Thyroid gland (tissue), 4 donors: ENCODE measurements around the gene LCN12. TPM values are rescaled to one million over a fixed set of nuclear protein-coding genes. Genes with fewer than 3 reads are reported as not detected.

Experiments
- DNase-seq, 2 donors: peaks; one replicate each; pipeline ENCODE4 v3.0.0-alpha.2; 2019
- H3K27ac ChIP-seq, 3 donors: fragments of 200-600 bp; sonication (generic); 1 replicate in 2 of 3; 2 replicates in 1 of 3; pipeline ENCODE4 v1.5.1; 2016 to 2019; ENCODE audit warnings: mild to moderate bottlenecking in 1 of 3, moderate library complexity in 1 of 3
- H3K27me3 ChIP-seq: fragments of 200-600 bp; sonication (generic); one replicate; pipeline ENCODE4 v1.5.1; 2019
- H3K36me3 ChIP-seq, 2 donors: fragments of 200-600 bp; sonication (generic); one replicate each; pipeline ENCODE4 v1.5.1; 2016 to 2019
- H3K4me1 ChIP-seq, 2 donors: fragments of 200-600 bp; sonication (generic); one replicate each; pipeline ENCODE4 v1.5.1; 2017 to 2019
- H3K4me3 ChIP-seq, 3 donors: fragments of 200-600 bp; sonication (generic); replicated peaks in 1 of 3; 1 replicate in 2 of 3; 2 replicates in 1 of 3; pipeline ENCODE4 v1.5.1; 2016; ENCODE audit warnings: mild to moderate bottlenecking in 1 of 3
- H3K9me3 ChIP-seq: fragments of 200-600 bp; sonication (generic); one replicate; pipeline ENCODE4 v1.5.1; 2017
- CTCF ChIP-seq, 6 experiments: fragments of 200-600 bp in 3 of 6; fragments of 450-650 bp in 3 of 6; sonication (generic) in 3 of 6; IDR thresholded peaks; one replicate each; pipeline ENCODE4 v1.5.1; 2016 to 2019; ENCODE audit warnings: antibody characterized with exemption in 6 of 6, mild to moderate bottlenecking in 2 of 6, inconsistent platforms in 1 of 6, moderate library complexity in 1 of 6
- POLR2A ChIP-seq, 2 donors: fragments of 450-650 bp; IDR thresholded peaks; one replicate each; pipeline ENCODE4 v1.6.1; 2017; ENCODE audit warnings: antibody characterized with exemption in 2 of 2, mild to moderate bottlenecking in 2 of 2, moderate library complexity in 1 of 2
- WGBS, 2 donors: methylation state at CpG; one replicate each; pipeline ENCODE4 v1.1.5; 2017; 5-methylcytosine and 5-hydroxymethylcytosine counted together
- intact Hi-C: fragments of 100-400 bp; cut with DNase I; formaldehyde crosslinking; loops from one replicate; pipeline ENCODE4 v1.15.1; 2023
- total RNA-seq, 4 donors: library from RNA; depleted of rRNA; stranded (reverse); fragments of >200 nt; gene quantifications; one replicate each; pipeline ENCODE4 v1.2.3, GENCODE V29; 2016

LCN12 gene
- total RNA-seq, 4 donors from 2014 or later: 24.3 to 85.0 (median 54.0) TPM

- no peak overlapping the region for H3K27ac ChIP-seq
- H3K9me3 ChIP-seq: no peaks in the 10 kb centered on the region
- 100% methylated on average over 4 of the region's 4 CpGs for WGBS, 2 donors
- no peaks in the 10 kb centered on the region for H3K36me3 ChIP-seq
- no peak for TF ChIP-seq CTCF (IDR thresholded peaks at IDR 0.05)
- no peak for TF ChIP-seq POLR2A (IDR thresholded peaks at IDR 0.05)
- peaks cover 13 to 29% of the 10 kb centered on the region in 2 donors for H3K4me1 ChIP-seq
- DNase-seq: no peak
- intact Hi-C loops: no loop called here
- no peak overlapping the region for H3K4me3 ChIP-seq
- H3K27me3 ChIP-seq: no peaks in the 10 kb centered on the region
Measured at GRCh38 chr9:136988872-136989271, 36.8 kb downstream of the LCN12 start.

GRCh38 chr9:136990242-136990911 is 38.3 kb downstream of the LCN12 start:
- Histone ChIP-seq H3K9me3 (no peaks in the 10 kb centered on the region), H3K36me3 (no peaks in the 10 kb centered on the region), H3K4me3 (no peak overlapping the region), H3K27me3 (no peaks in the 10 kb centered on the region), H3K27ac (no peak overlapping the region), H3K4me1 (peaks cover 27 to 39% of the 10 kb centered on the region in 2 donors)
- no peak for TF ChIP-seq POLR2A (IDR thresholded peaks at IDR 0.05)
- no peak for TF ChIP-seq CTCF (IDR thresholded peaks at IDR 0.05)
- intact Hi-C loops: no loop called here
- DNase-seq: no peak
- 66 to 69% methylated on average over 10 of the region's 10 CpGs for WGBS, 2 donors

GRCh38 chr9:136991993-136992818 is 40.1 kb downstream of the LCN12 start, which contains the start of gene PAXX:
TSS of gene PAXX (plus strand) at chr9:136992422. CDS start at chr9:136992444, 22 bp downstream.
- TF ChIP-seq POLR2A (IDR thresholded peaks at IDR 0.05): peak in 1 of 2 donors; percentile 53
- peak in 1 of 6 experiments; percentile 12 for TF ChIP-seq CTCF (IDR thresholded peaks at IDR 0.05)
- WGBS, 2 donors: 13% methylated on average over 3 of the region's 92 CpGs; no CpG with 5 or more reads in 1 of the 2 donors

GRCh38 chr9:136992819-136993369 is 40.8 kb downstream of the LCN12 start:
- H3K4me1 ChIP-seq: peaks cover 46 to 62% of the 10 kb centered on the region in 2 donors
- no CpG with 5 or more reads among the region's 18 CpGs for WGBS, 2 donors
- intact Hi-C loops: no loop called here
- no peaks in the 10 kb centered on the region for H3K36me3 ChIP-seq
- no peak for DNase-seq
- no peaks in the 10 kb centered on the region for H3K9me3 ChIP-seq
- TF ChIP-seq POLR2A (IDR thresholded peaks at IDR 0.05): no peak
- TF ChIP-seq CTCF (IDR thresholded peaks at IDR 0.05): no peak
- no peaks in the 10 kb centered on the region for H3K27me3 ChIP-seq
- peak overlapping the region in 2 of 3 donors; percentile 46 to 75 for H3K4me3 ChIP-seq
- peak overlapping the region in 2 of 3 donors; percentile 35 to 78 for H3K27ac ChIP-seq

More at GRCh38 chr9:136991993-136992818, 40.1 kb downstream of the LCN12 start, which contains the start of gene PAXX:
- intact Hi-C loops: no loop called here
- Histone ChIP-seq H3K27ac (peak within 1 kb of the TSS; percentile 57 to 78 (median 74)), H3K4me1 (peaks cover 44 to 55% of the 10 kb centered on the region in 2 donors), H3K4me3 (peak within 1 kb of the TSS in 2 of 3 donors; percentile 46 to 75), H3K36me3 (no peaks in the 10 kb centered on the region), H3K9me3 (no peaks in the 10 kb centered on the region), H3K27me3 (no peaks in the 10 kb centered on the region)
- DNase-seq: peak; percentile 91 to 92
